Measurements from ENCODE around the gene FUBP1.
"Not testable (repeated sequence)": the region's sequence is repeated elsewhere in the genome, so short reads cannot be mapped to it uniquely, and the experiment has no call there.

The FUBP1 gene

GRCh38 chr1:77987919-77988318 lies 9.0 kb upstream of the FUBP1 start:
- no peak for DNase-seq

GRCh38 chr1:77986810-77987209 lies 7.9 kb upstream of the FUBP1 start:
- no peak for DNase-seq

- DNase-seq = no peak
Observed at GRCh38 chr1:77984629-77985028, 5.8 kb upstream of the FUBP1 start.

GRCh38 chr1:77983997-77984355 lies 5.1 kb upstream of the FUBP1 start:
- DNase-seq = no peak

- not testable (repeated sequence) for DNase-seq
Observed at GRCh38 chr1:77983352-77983996, 4.6 kb upstream of the FUBP1 start.

- peak; percentile 94 for DNase-seq
Observed at GRCh38 chr1:77978293-77978968, 441 bp downstream of the FUBP1 start.

GRCh38 chr1:77977989-77978292 lies 931 bp downstream of the FUBP1 start:
- DNase-seq = no peak

- DNase-seq = no peak
Observed at GRCh38 chr1:77976433-77977076, 2.3 kb downstream of the FUBP1 start.

- DNase-seq = no peak
Observed at GRCh38 chr1:77975907-77976306, 3.0 kb downstream of the FUBP1 start.

- no peak for DNase-seq
Observed at GRCh38 chr1:77975386-77975785, 3.5 kb downstream of the FUBP1 start.

- DNase-seq = no peak
Observed at GRCh38 chr1:77972080-77972479, 6.8 kb downstream of the FUBP1 start.

- DNase-seq = no peak
Observed at GRCh38 chr1:77970192-77970591, 8.7 kb downstream of the FUBP1 start.

- no peak for DNase-seq
Observed at GRCh38 chr1:77966291-77966690, 12.6 kb downstream of the FUBP1 start.

GRCh38 chr1:77961392-77961791 lies 17.5 kb downstream of the FUBP1 start:
- DNase-seq = no peak

GRCh38 chr1:77958850-77959249 lies 20.0 kb downstream of the FUBP1 start:
- no peak for DNase-seq

GRCh38 chr1:77958391-77958790 lies 20.5 kb downstream of the FUBP1 start:
- DNase-seq = no peak

GRCh38 chr1:77956464-77956863 lies 22.4 kb downstream of the FUBP1 start:
- no peak for DNase-seq

GRCh38 chr1:77955709-77956108 lies 23.2 kb downstream of the FUBP1 start:
- no peak for DNase-seq

GRCh38 chr1:77954521-77954920 lies 24.4 kb downstream of the FUBP1 start:
- DNase-seq = no peak

- no peak for DNase-seq
Observed at GRCh38 chr1:77953907-77954306, 25.0 kb downstream of the FUBP1 start.

- no peak for DNase-seq
Observed at GRCh38 chr1:77951328-77951727, 27.5 kb downstream of the FUBP1 start.

- no peak for DNase-seq
Observed at GRCh38 chr1:77950873-77951272, 28.0 kb downstream of the FUBP1 start.

- peak; percentile 43 for DNase-seq
Observed at GRCh38 chr1:77948841-77949424, 29.9 kb downstream of the FUBP1 start.

- DNase-seq = no peak
Observed at GRCh38 chr1:77945345-77945744, 33.5 kb downstream of the FUBP1 start.

Measured in hematopoietic multipotent progenitor cell treated with erythropoietin and hydrocortisone succinate and interleukin-3 and kit ligand, for 8 days (in vitro differentiated cells).